GM23248 (cell line): Measurements from ENCODE around the gene KIF6.

Experiments
- EZH2 ChIP-seq: fragments of 200-600 bp; sonication (generic); IDR thresholded peaks from 2 replicates; pipeline ENCODE4 v1.6.1; 2018; ENCODE audit warnings: antibody characterized with exemption, mild to moderate bottlenecking; ENCODE audit not compliant: insufficient read depth, poor library complexity, severe bottlenecking
- EZH2phosphoT487 ChIP-seq: fragments of 200-600 bp; sonication (generic); IDR thresholded peaks from 2 replicates; pipeline ENCODE4 v1.6.1; 2018; ENCODE audit warnings: antibody characterized with exemption, moderate library complexity, mild to moderate bottlenecking, low read depth; ENCODE audit not compliant: insufficient read depth

GRCh38 chr6:39724787-39725631, at the start of gene KIF6:
- no peak for TF ChIP-seq EZH2phosphoT487
- TF ChIP-seq EZH2, result no peak
